HAP-1 (cell line): ENCODE data around the gene TVP23C.
"Not testable (repeated sequence)": the region's sequence is repeated elsewhere in the genome, so short reads cannot be mapped to it uniquely, and the experiment has no call there.

ENCODE experiments used
- DNase-seq, 2 experiments: peaks; one replicate each; pipeline ENCODE4 v3.0.0-alpha.2; 2016 to 2020; ENCODE audit warnings: low spot score in 2 of 2
- H3K27me3 ChIP-seq: fragments of 250-450 bp; sonication (Bioruptor Pico); 2 replicates; pipeline ENCODE4 v1.5.1; 2020; ENCODE audit warnings: low read depth, mild to moderate bottlenecking, moderate library complexity
- H3K36me3 ChIP-seq: fragments of 250-450 bp; sonication (Bioruptor Pico); replicated peaks from 2 replicates; pipeline ENCODE4 v1.5.1; 2020; ENCODE audit warnings: mild to moderate bottlenecking
- H3K4me1 ChIP-seq: fragments of 250-450 bp; sonication (Bioruptor Pico); 2 replicates; pipeline ENCODE4 v1.5.1; 2020; ENCODE audit warnings: mild to moderate bottlenecking
- H3K4me3 ChIP-seq: fragments of 250-450 bp; sonication (Bioruptor Pico); 2 replicates; pipeline ENCODE4 v1.5.1; 2020; ENCODE audit warnings: mild to moderate bottlenecking, moderate library complexity
- H3K9me3 ChIP-seq: fragments of 250-450 bp; sonication (Bioruptor Pico); 2 replicates; pipeline ENCODE4 v1.5.1; 2020; ENCODE audit warnings: mild to moderate bottlenecking, moderate library complexity
- in situ Hi-C: fragments of 300-500 bp; cut with MboI; formaldehyde crosslinking; loops from 3 replicates; pipeline ENCODE4 v1.14.3; 2020; ENCODE audit warnings: low sequenced_read_pairs, inconsistent platforms, mixed read lengths

TVP23C gene

DNA sequence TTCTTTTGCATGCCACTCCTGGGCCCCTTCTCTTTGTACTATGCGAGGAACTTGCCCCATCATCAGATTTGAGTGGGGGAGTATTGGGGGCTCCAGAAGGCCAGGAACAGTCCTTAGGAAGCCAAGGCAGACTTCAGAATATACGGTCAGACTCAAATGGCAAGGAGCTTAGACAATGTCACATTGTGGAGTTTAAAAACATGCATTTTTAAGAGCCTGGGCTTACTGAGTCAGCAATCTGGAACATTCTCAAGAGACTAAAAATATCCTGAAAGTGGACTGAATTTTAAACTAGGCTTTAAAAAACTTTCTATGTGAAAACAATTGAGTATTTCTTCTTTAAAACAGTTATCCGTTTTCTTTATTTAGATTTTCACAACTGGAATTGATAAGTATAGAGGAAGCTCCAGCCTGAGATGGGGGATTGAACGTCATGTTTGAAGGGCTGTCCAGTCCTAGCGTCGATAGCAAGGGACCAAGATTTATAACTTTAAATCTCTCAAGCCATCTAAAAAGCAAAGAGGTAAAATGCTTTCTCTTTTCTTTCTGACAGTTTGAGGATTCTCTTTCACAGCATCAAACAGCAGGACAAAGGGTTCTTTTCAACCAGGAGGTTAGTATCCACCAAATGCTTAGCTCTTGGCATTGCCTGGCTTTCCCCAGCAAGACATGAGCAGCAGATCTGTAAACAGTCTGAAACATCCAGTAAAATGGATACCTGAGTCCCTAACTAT is 50.1 kb downstream of the TVP23C start:
- in situ Hi-C loops = no loop called here
- H3K4me3 ChIP-seq = no peak overlapping the region
- H3K4me1 ChIP-seq = 0 out of 2 replicates have a peak, but pooled peaks cover 4% of the 10 kb centered on the region
- no peaks in the 10 kb centered on the region for H3K9me3 ChIP-seq
- no peaks in the 10 kb centered on the region for H3K27me3 ChIP-seq
- no peak for DNase-seq
- peaks cover 4% of the 10 kb centered on the region for H3K36me3 ChIP-seq

DNA sequence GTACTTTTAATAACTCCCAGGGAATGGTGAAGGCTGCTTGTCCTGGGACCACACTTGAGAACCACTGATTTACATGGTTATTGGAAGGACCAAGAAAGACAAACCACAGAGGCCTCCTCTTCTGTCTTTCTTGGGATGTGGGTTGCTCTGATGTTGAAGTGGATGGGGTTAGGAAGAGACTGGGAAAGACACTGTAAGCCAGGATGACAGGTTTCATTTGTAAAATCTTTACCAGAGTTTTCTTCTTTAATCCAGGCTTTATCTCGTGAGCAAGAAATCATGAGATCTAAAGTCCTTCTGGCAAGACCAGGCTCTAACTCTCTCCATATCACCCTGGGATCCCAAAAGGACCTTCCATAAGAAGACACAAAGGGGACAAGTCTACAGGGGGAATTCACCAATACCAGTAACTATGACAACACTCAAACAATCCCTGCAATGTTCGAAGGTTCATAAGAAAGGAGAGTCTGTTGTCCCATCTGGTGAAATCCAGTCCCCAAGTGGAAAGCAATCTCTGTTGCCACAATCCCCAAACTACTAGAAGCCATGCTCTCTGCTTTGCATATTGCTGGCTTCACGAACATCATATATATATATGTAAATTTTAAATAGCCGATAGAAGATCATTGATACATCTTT is 51.1 kb downstream of the TVP23C start:
- Histone ChIP-seq H3K4me3 (no peak overlapping the region), H3K27me3 (no peaks in the 10 kb centered on the region), H3K9me3 (no peaks in the 10 kb centered on the region), H3K4me1 (0 out of 2 replicates have a peak, but pooled peaks cover 4% of the 10 kb centered on the region), H3K36me3 (peaks cover 4% of the 10 kb centered on the region)
- DNase-seq = no peak
- in situ Hi-C loops = no loop called here

DNA sequence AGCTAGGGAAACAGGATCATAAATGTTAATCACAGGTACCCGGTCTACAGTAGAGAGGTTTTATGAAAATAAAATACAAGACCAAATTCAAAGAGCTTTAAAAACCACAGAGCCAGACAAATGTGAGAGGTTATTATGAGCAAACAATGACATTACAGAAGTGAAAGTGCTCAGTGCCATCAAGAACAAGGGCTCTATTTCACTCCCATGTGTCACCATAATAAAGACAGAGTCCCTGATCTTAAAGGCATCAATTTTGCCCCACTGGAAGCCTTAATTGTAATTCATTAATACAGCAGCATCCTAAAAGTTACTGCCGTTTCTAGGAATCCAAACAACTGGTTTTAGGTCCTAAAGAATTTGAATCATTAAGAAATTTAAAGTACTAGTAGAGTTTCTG is 52.1 kb downstream of the TVP23C start:
- H3K36me3 ChIP-seq = peaks cover 4% of the 10 kb centered on the region
- DNase-seq = no peak
- H3K4me1 ChIP-seq = 0 out of 2 replicates have a peak, but pooled peaks cover 4% of the 10 kb centered on the region
- no peaks in the 10 kb centered on the region for H3K9me3 ChIP-seq
- H3K4me3 ChIP-seq = no peak overlapping the region
- no peaks in the 10 kb centered on the region for H3K27me3 ChIP-seq
- in situ Hi-C loops = no loop called here

DNA sequence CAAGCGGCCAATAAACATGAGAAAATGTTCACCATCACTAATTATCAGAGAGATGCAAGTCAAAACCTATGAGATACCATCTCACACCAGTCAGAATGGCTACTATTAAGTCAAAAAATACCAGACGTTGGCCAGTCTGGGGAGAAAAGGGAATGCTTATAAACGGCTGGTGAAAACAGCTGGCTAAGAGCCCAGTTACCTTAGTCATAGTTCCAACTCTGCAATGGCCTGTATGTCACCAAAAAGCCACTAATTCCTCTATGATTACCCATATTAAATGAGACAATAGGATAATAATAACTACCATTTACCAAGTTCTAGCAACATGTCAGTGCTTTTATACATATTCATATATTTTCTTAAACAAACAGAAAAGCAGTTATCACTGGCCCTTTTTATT is 52.9 kb downstream of the TVP23C start:
- in situ Hi-C loops = no loop called here
- H3K4me1 ChIP-seq = 0 out of 2 replicates have a peak, but pooled peaks cover 4% of the 10 kb centered on the region
- DNase-seq = no peak
- H3K4me3 ChIP-seq = no peak overlapping the region
- no peaks in the 10 kb centered on the region for H3K27me3 ChIP-seq
- no peaks in the 10 kb centered on the region for H3K36me3 ChIP-seq
- no peaks in the 10 kb centered on the region for H3K9me3 ChIP-seq

DNA sequence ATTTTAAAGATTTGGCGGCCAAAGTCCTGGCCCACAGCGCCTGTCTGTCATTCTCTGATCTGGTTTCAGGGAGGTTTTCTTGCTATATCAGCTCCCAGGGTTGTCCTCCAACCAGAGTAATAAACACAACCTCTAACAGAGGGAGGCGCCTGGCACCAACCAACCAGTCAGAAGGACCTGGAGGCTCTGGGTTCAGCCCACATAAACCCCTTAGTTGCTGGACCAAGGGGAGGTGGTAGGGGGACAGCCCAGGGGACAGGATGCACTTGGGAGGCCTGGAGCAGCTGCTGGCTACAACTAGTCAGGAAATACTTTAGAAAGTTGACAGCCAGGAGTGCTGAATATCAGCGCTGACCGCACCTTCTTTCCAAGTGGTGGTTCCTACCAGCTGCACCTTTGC is 54.2 kb downstream of the TVP23C start:
- Histone ChIP-seq H3K36me3 (no peaks in the 10 kb centered on the region), H3K27me3 (no peaks in the 10 kb centered on the region), H3K4me1 (0 out of 2 replicates have a peak, but pooled peaks cover 4% of the 10 kb centered on the region), H3K9me3 (no peaks in the 10 kb centered on the region), H3K4me3 (no peak overlapping the region)
- DNase-seq = no peak
- in situ Hi-C loops = no loop called here

DNA sequence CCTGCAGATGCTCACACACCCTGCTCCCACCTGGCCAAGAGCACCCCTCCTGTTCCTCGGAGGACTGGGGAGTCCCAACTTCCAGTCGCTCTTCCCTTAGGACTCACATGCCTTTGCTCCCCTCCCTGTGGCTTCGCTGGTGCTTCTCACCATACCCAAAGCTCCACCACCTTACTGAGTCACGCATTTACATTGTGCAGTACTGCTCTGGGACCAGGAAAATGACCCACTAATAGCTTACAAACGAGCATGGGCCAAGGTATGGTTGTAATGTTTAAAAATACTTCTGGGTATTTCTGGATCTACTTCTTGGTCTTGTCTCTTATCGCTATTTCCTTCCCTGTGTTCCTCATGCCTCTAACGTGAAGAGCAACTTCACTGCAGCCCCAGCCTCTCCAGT is 54.8 kb downstream of the TVP23C start:
- Histone ChIP-seq H3K27me3 (no peaks in the 10 kb centered on the region), H3K4me1 (0 out of 2 replicates have a peak, but pooled peaks cover 4% of the 10 kb centered on the region), H3K4me3 (no peak overlapping the region), H3K36me3 (no peaks in the 10 kb centered on the region), H3K9me3 (no peaks in the 10 kb centered on the region)
- no peak for DNase-seq
- in situ Hi-C loops = no loop called here

DNA sequence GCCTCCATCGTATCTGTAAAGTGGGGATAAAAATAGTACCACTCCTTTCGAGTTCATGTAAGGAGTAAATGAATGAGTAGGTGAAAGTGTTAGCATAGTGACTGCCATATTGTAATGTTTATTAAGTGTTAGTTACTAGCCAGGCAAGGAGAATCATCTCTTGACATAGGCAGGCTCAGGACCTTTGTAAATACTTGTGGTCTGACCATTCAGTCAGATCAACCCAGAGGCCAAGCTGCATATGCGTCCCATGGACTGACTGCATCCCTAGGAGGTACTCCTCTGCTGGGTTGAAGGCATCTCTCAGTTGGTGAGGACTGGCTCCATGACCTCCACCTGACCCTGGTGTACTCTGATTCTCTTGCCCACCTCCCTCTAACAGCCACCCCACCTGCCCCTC is 55.4 kb downstream of the TVP23C start:
- Histone ChIP-seq H3K27me3 (no peaks in the 10 kb centered on the region), H3K4me3 (no peak overlapping the region), H3K4me1 (0 out of 2 replicates have a peak, but pooled peaks cover 4% of the 10 kb centered on the region), H3K9me3 (no peaks in the 10 kb centered on the region), H3K36me3 (no peaks in the 10 kb centered on the region)
- no peak for DNase-seq
- in situ Hi-C loops = no loop called here

GRCh38 chr17:15507001-15507400 is 56.3 kb downstream of the TVP23C start:
- no peak for DNase-seq
- no peaks in the 10 kb centered on the region for H3K9me3 ChIP-seq

GRCh38 chr17:15505708-15506107 is 57.6 kb downstream of the TVP23C start:
- H3K9me3 ChIP-seq, H3K36me3 ChIP-seq, H3K4me3 ChIP-seq, in situ Hi-C loops, DNase-seq, H3K4me1 ChIP-seq, H3K27me3 ChIP-seq: not testable (repeated sequence)

More at GRCh38 chr17:15507001-15507400, 56.3 kb downstream of the TVP23C start:
- in situ Hi-C loops = no loop called here
- Histone ChIP-seq H3K4me1 (peaks cover 7% of the 10 kb centered on the region), H3K4me3 (no peak overlapping the region), H3K36me3 (no peaks in the 10 kb centered on the region), H3K27me3 (no peaks in the 10 kb centered on the region)

DNA sequence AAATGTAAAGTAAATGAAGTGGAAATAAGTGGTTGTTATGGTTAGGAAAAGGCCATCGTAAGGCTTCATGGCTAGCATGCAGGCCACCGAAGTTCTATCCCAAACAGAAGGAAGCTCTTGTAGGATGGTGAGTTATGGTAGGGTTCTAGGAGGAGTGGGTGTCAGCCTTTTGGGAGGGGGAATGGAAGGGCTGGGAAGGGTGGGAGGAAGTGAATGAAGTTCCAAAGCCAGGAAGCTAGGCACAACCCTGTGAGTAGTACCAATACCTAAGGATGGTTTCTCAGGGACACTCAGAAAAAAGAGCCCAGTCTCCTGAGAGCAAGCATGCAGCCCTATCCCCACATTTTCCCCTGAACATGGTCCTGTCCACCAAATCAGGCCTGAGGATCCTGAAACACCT is 59.6 kb downstream of the TVP23C start:
- DNase-seq = no peak
- in situ Hi-C loops = loop anchor here (5.0 kb wide), 1 partner anchor 246 kb away; no protein-coding TSS in a partner anchor

DNA sequence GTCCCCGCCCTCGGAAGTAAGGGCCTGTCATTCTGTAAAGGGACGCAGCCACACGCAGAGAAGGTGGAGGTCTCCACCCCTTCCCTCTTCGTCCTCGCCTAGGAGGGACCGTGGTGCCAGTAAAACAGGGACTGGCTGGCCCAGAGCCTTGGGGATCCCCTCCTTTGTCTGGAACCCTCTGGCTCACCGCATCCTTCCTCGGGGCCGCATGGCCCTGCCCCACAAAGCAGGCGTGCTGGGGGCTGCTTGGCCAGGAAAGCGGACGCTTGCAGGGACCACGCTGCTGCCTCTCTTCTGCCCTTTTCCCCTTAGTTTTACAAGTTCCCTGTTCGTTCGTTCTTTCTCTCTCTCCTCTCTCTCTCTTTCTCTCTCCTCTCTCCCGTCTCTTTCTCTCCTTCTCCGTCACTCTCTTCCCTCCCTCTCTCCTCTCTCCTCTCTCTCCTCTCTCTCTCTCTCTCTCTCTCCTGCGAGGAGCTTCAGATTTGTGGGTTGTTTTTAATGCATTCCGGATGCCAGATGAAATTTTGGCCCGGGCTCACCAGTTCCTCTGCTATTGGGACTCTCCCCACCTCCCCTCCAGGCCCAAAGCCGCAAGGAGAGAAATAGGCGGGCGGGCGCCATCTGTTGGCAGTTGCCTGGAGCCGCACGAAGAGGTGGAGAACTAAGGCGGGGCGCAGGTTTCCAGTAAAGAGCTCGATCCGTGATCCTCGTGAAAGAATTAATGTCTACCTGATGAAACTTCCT is 60.7 kb downstream of the TVP23C start:
- Histone ChIP-seq H3K27me3 (no peaks in the 10 kb centered on the region), H3K9me3 (no peaks in the 10 kb centered on the region), H3K4me3 (no peak overlapping the region), H3K4me1 (peaks cover 3% of the 10 kb centered on the region), H3K36me3 (0 out of 2 replicates have a peak, but pooled peaks cover 4% of the 10 kb centered on the region)
- DNase-seq = peak; percentile 76 to 91
- in situ Hi-C loops = loop anchor here (5.0 kb wide), 1 partner anchor 245 kb away; no protein-coding TSS in a partner anchor

More for the DNA sequence above, 59.6 kb downstream of the TVP23C start:
- no peaks in the 10 kb centered on the region for H3K9me3 ChIP-seq
- H3K4me3 ChIP-seq = no peak overlapping the region
- 0 out of 2 replicates have a peak, but pooled peaks cover 4% of the 10 kb centered on the region for H3K36me3 ChIP-seq
- peaks cover 3% of the 10 kb centered on the region for H3K4me1 ChIP-seq
- H3K27me3 ChIP-seq = no peaks in the 10 kb centered on the region

DNA sequence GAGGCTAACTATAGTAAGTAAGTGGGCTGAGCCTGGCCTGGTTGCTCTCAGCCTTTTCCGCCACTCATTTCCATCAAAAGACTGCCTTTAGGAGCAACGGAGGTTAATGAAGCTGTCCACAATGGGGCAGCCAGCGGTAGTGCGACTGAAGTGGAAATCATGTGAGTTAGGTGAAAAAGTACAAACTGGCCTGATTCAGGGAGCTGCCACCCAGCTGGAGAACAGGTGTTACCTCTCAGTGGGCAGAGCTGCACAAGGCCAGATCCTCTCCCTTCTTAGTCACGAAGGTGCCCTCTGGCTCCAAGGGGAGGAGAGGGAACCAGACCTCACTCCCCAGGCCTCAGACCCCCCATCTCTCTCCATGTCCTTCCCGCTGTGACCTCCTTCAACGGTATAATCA is 61.5 kb downstream of the TVP23C start:
- no peak for DNase-seq
- Histone ChIP-seq H3K4me1 (peaks cover 3% of the 10 kb centered on the region), H3K36me3 (0 out of 2 replicates have a peak, but pooled peaks cover 4% of the 10 kb centered on the region), H3K27me3 (no peaks in the 10 kb centered on the region), H3K9me3 (no peaks in the 10 kb centered on the region), H3K4me3 (no peak overlapping the region)
- in situ Hi-C loops = loop anchor here (5.0 kb wide), 1 partner anchor 244 kb away; no protein-coding TSS in a partner anchor

GRCh38 chr17:15501282-15501681 is 62.0 kb downstream of the TVP23C start:
- peaks cover 3% of the 10 kb centered on the region for H3K4me1 ChIP-seq
- H3K9me3 ChIP-seq = no peaks in the 10 kb centered on the region
- H3K27me3 ChIP-seq = no peaks in the 10 kb centered on the region
- H3K4me3 ChIP-seq = no peak overlapping the region
- DNase-seq = no peak
- 0 out of 2 replicates have a peak, but pooled peaks cover 4% of the 10 kb centered on the region for H3K36me3 ChIP-seq
- in situ Hi-C loops = loop anchor here (5.0 kb wide), 1 partner anchor 244 kb away; no protein-coding TSS in a partner anchor
